NK-92 (cell line): ENCODE results near the gene ZSCAN18.
"Not testable (repeated sequence)": the region's sequence is repeated elsewhere in the genome, so short reads cannot be mapped to it uniquely, and the experiment has no call there.

Experiments used
- DNase-seq: peaks from one replicate; lab custom pipeline; 2025; ENCODE audit not compliant: unreplicated experiment; lab: John Stamatoyannopoulos, UW

ZSCAN18 gene

GRCh38 chr19:58097781-58098681, at the start of gene ZSCAN18:
Gene ZSCAN18 (minus strand): TSS chr19:58098231. CDS start chr19:58090267, 7,964 bp downstream.
- DNase-seq, result peak; percentile 73

GRCh38 chr19:58147475-58147874, 49.4 kb upstream of the ZSCAN18 start:
- not testable (repeated sequence) for DNase-seq

- DNase-seq, result no peak
Observed at GRCh38 chr19:58145849-58146248, 47.8 kb upstream of the ZSCAN18 start.

- no peak for DNase-seq
Observed at GRCh38 chr19:58134244-58134643, 36.2 kb upstream of the ZSCAN18 start.

GRCh38 chr19:58129284-58129683, 31.3 kb upstream of the ZSCAN18 start:
- DNase-seq, result no peak

- no peak for DNase-seq
Observed at GRCh38 chr19:58128041-58128685, 30.1 kb upstream of the ZSCAN18 start.

- no peak for DNase-seq
Observed at GRCh38 chr19:58123354-58123753, 25.3 kb upstream of the ZSCAN18 start.

- DNase-seq, result no peak
Observed at GRCh38 chr19:58118979-58119733, 21.1 kb upstream of the ZSCAN18 start.

- DNase-seq, result no peak
Observed at GRCh38 chr19:58117841-58118575, 20.0 kb upstream of the ZSCAN18 start.

GRCh38 chr19:58108546-58108817, 10.5 kb upstream of the ZSCAN18 start:
- no peak for DNase-seq

- no peak for DNase-seq
Observed at GRCh38 chr19:58107778-58108545, 9.9 kb upstream of the ZSCAN18 start.

GRCh38 chr19:58098682-58098998, 609 bp upstream of the ZSCAN18 start:
- DNase-seq, result no peak

- DNase-seq, result no peak
Observed at GRCh38 chr19:58097349-58097748, 682 bp downstream of the ZSCAN18 start.

- no peak for DNase-seq
Observed at GRCh38 chr19:58096884-58097283, 1.1 kb downstream of the ZSCAN18 start.

- no peak for DNase-seq
Observed at GRCh38 chr19:58095328-58095727, 2.7 kb downstream of the ZSCAN18 start.

GRCh38 chr19:58093071-58093470, 5.0 kb downstream of the ZSCAN18 start:
- DNase-seq, result no peak

- no peak for DNase-seq
Observed at GRCh38 chr19:58091251-58091995, 6.6 kb downstream of the ZSCAN18 start.

- no peak for DNase-seq
Observed at GRCh38 chr19:58089846-58090245, 8.2 kb downstream of the ZSCAN18 start.

- no peak for DNase-seq
Observed at GRCh38 chr19:58088521-58089052, 9.4 kb downstream of the ZSCAN18 start.
